Fibroblast of lung (primary cell): Measurements from ENCODE around the gene BLOC1S3. TPM values are rescaled to one million over a fixed set of nuclear protein-coding genes. Genes with fewer than 3 reads are reported as not detected.
"Not testable (repeated sequence)": the region's sequence is repeated elsewhere in the genome, so short reads cannot be mapped to it uniquely, and the experiment has no call there.

Experiments
- DNase-seq, 2 donors: peaks; one replicate each; pipeline versions ENCODE4 v3.0.0 to v3.0.0-alpha.2; 2010; ENCODE audit warnings: low read depth in 2 of 2
- H2AFZ ChIP-seq: 2 replicates; pipeline ENCODE4 v1.5.1; 2012; ENCODE audit warnings: low read length, control low read depth, inconsistent platforms
- H3K27ac ChIP-seq: 2 replicates; pipeline ENCODE4 v1.5.1; 2011; ENCODE audit warnings: low read length, control low read depth; ENCODE audit not compliant: insufficient read depth
- H3K27me3 ChIP-seq: 2 replicates; pipeline ENCODE4 v1.5.1; 2011; ENCODE audit warnings: mild to moderate bottlenecking, low read length; ENCODE audit not compliant: control insufficient read depth, insufficient read depth
- H3K36me3 ChIP-seq: 2 replicates; pipeline ENCODE4 v1.5.1; 2011; ENCODE audit warnings: low read length; ENCODE audit not compliant: control insufficient read depth, insufficient read depth
- H3K4me1 ChIP-seq: 2 replicates; pipeline ENCODE4 v1.5.1; 2011; ENCODE audit warnings: low read length; ENCODE audit not compliant: control insufficient read depth, insufficient read depth; ENCODE audit errors: extremely low read depth
- H3K4me2 ChIP-seq: 2 replicates; pipeline ENCODE4 v1.5.1; 2011; ENCODE audit warnings: low read length, control low read depth; ENCODE audit not compliant: insufficient read depth; ENCODE audit errors: extremely low read depth
- H3K4me3 ChIP-seq, 4 experiments: fragments of 200-600 bp in 1 of 4; sonication (generic) in 1 of 4; replicated peaks in 1 of 4; 2 replicates each; pipeline ENCODE4 v1.5.1; 2011 to 2016; ENCODE audit warnings: low read length in 4 of 4, low read depth in 3 of 4, mild to moderate bottlenecking in 3 of 4, control low read depth in 2 of 4, inconsistent platforms in 1 of 4, mixed read lengths in 1 of 4; ENCODE audit not compliant: insufficient read depth in 1 of 4; ENCODE audit errors: control extremely low read depth in 1 of 4
- H3K79me2 ChIP-seq: 2 replicates; pipeline ENCODE4 v1.5.1; 2012; ENCODE audit warnings: mild to moderate bottlenecking, low read length, inconsistent platforms; ENCODE audit not compliant: control insufficient read depth, insufficient read depth
- H3K9ac ChIP-seq: 2 replicates; pipeline ENCODE4 v1.5.1; 2011; ENCODE audit warnings: mild to moderate bottlenecking, low read length, control low read depth; ENCODE audit not compliant: insufficient read depth
- H3K9me3 ChIP-seq: 2 replicates; pipeline ENCODE4 v1.5.1; 2012; ENCODE audit warnings: low read depth, low read length; ENCODE audit not compliant: control insufficient read depth, insufficient read depth
- H4K20me1 ChIP-seq: 2 replicates; pipeline ENCODE4 v1.5.1; 2011; ENCODE audit warnings: low read length; ENCODE audit not compliant: control insufficient read depth, insufficient read depth; ENCODE audit errors: extremely low read depth
- CTCF ChIP-seq, 2 donors: IDR thresholded peaks in 1 of 2; conservative IDR thresholded peaks in 1 of 2; 1 replicate in 1 of 2; 2 replicates in 1 of 2; pipeline ENCODE4 v1.5.1; 2011 to 2012; ENCODE audit warnings: low read length in 2 of 2, control low read depth in 1 of 2, inconsistent platforms in 1 of 2, low read depth in 1 of 2, mild to moderate bottlenecking in 1 of 2
- EZH2 ChIP-seq: IDR thresholded peaks from 2 replicates; pipeline ENCODE4 v1.5.1; 2012; ENCODE audit warnings: low read length, control low read depth, mild to moderate bottlenecking; ENCODE audit errors: missing control alignments
- polyA plus RNA-seq, 2 donors: library from polyadenylated mRNA; depleted of rRNA in 1 of 2; stranded (reverse) in 1 of 2; unstranded in 1 of 2; fragments of >200 nt; gene quantifications; 2 replicates each; pipeline ENCODE4 v1.2.1, GENCODE V29; 2011 to 2012; ENCODE audit warnings: missing spikeins in 1 of 2
- total RNA-seq: library from RNA; depleted of rRNA; stranded (reverse); fragments of >200 nt; gene quantifications from 2 replicates; pipeline ENCODE4 v1.2.1, GENCODE V29; 2014

BLOC1S3 gene
- total and polyA plus RNA-seq, 2 donors (not counting 1 experiment from before 2014, with no cell fraction given), result 3.8 to 5.6 TPM

- H3K79me2 ChIP-seq, result no peaks in the 10 kb centered on the region
These were observed 45.3 kb downstream of the BLOC1S3 start for GRCh38 chr19:45223879-45224278.

GRCh38 chr19:45224645-45225044 is 46.1 kb downstream of the BLOC1S3 start:
- Histone ChIP-seq H3K27me3 (peaks cover 4% of the 10 kb centered on the region), H4K20me1 (no peaks in the 10 kb centered on the region), H3K36me3 (no peaks in the 10 kb centered on the region), H3K27ac (no peak overlapping the region), H3K79me2 (no peaks in the 10 kb centered on the region), H2AFZ (no peak overlapping the region), H3K9me3 (no peaks in the 10 kb centered on the region), H3K4me1 (no peaks in the 10 kb centered on the region), H3K4me2 (no peak overlapping the region), H3K4me3 (no peak overlapping the region), H3K9ac (no peak overlapping the region)
- TF ChIP-seq CTCF (conservative IDR thresholded peaks at IDR 0.05 in 1 of 2, IDR thresholded peaks at IDR 0.05 in 1 of 2; ENCODE audit: low read depth in 1 of 2, low read length in 2 of 2) (no peak), EZH2 (no peak)
- no peak for DNase-seq

More at GRCh38 chr19:45223879-45224278, 45.3 kb downstream of the BLOC1S3 start:
- no peaks in the 10 kb centered on the region for H3K4me1 ChIP-seq
- H3K27me3 ChIP-seq, result peaks cover 8% of the 10 kb centered on the region
- H3K4me3 ChIP-seq, result no peak overlapping the region
- no peaks in the 10 kb centered on the region for H3K36me3 ChIP-seq
- H3K4me2 ChIP-seq, result no peak overlapping the region
- no peaks in the 10 kb centered on the region for H3K9me3 ChIP-seq
- no peaks in the 10 kb centered on the region for H4K20me1 ChIP-seq
- no peak overlapping the region for H2AFZ ChIP-seq
- H3K9ac ChIP-seq, result no peak overlapping the region
- H3K27ac ChIP-seq, result no peak overlapping the region
- DNase-seq, result no peak
- TF ChIP-seq CTCF (conservative IDR thresholded peaks at IDR 0.05 in 1 of 2, IDR thresholded peaks at IDR 0.05 in 1 of 2; ENCODE audit: low read depth in 1 of 2, low read length in 2 of 2) (no peak), EZH2 (no peak)

- not testable (repeated sequence) for DNase-seq, H3K4me1 ChIP-seq, H3K36me3 ChIP-seq, H3K4me3 ChIP-seq, H4K20me1 ChIP-seq, H3K27ac ChIP-seq, H3K4me2 ChIP-seq, H3K9me3 ChIP-seq, H3K79me2 ChIP-seq, H3K27me3 ChIP-seq, H2AFZ ChIP-seq, H3K9ac ChIP-seq
These were observed 50.5 kb downstream of the BLOC1S3 start for GRCh38 chr19:45229056-45229455.

Other genes starting within 250 kb of the BLOC1S3 start
- not detected in 2 replicates for gene APOC4, start 236.5 kb upstream of the BLOC1S3 start, total RNA-seq
- not detected in 2 replicates for gene APOC4, start 236.5 kb upstream of the BLOC1S3 start, polyA plus RNA-seq
- not detected in 2 replicates for gene APOC2, start 232.7 kb upstream of the BLOC1S3 start, total RNA-seq
- gene APOC2, start 232.7 kb upstream of the BLOC1S3 start, polyA plus RNA-seq, result not detected in 2 replicates
- 34.7 and 46.7 TPM in 2 replicates for gene CLPTM1, start 223.4 kb upstream of the BLOC1S3 start, total RNA-seq
- 54.4 and 86.0 TPM in 2 replicates for gene CLPTM1, start 223.4 kb upstream of the BLOC1S3 start, polyA plus RNA-seq
- 9.2 and 11.7 TPM in 2 replicates for gene RELB, start 177.3 kb upstream of the BLOC1S3 start, total RNA-seq
- gene RELB, start 177.3 kb upstream of the BLOC1S3 start, polyA plus RNA-seq, result 2.0 and 2.3 TPM in 2 replicates
- 12.1 and 15.7 TPM in 2 replicates for gene CLASRP, start 139.7 kb upstream of the BLOC1S3 start, total RNA-seq
- gene CLASRP, start 139.7 kb upstream of the BLOC1S3 start, polyA plus RNA-seq, result 12.1 and 17.9 TPM in 2 replicates
- gene ZNF296, start 102.3 kb upstream of the BLOC1S3 start, total RNA-seq, result not detected in 2 replicates
- gene ZNF296, start 102.3 kb upstream of the BLOC1S3 start, polyA plus RNA-seq, result 0.03 and 0.08 TPM in 2 replicates
- gene GEMIN7, start 99.5 kb upstream of the BLOC1S3 start, total RNA-seq, result 12.3 and 15.7 TPM in 2 replicates
- 18.0 and 19.0 TPM in 2 replicates for gene GEMIN7, start 99.5 kb upstream of the BLOC1S3 start, polyA plus RNA-seq
- 34.4 and 36.0 TPM in 2 replicates for gene PPP1R37, start 85.6 kb upstream of the BLOC1S3 start, total RNA-seq
- 11.3 and 12.3 TPM in 2 replicates for gene PPP1R37, start 85.6 kb upstream of the BLOC1S3 start, polyA plus RNA-seq
- 0.17 and 0.26 TPM in 2 replicates for gene NKPD1, start 17.8 kb upstream of the BLOC1S3 start, total RNA-seq
- 0.01 TPM in 1 of 2 replicates, not detected in the other for gene NKPD1, start 17.8 kb upstream of the BLOC1S3 start, polyA plus RNA-seq
- 15.9 and 20.0 TPM in 2 replicates for gene TRAPPC6A, start 547 bp upstream of the BLOC1S3 start, total RNA-seq
- 4.5 and 9.3 TPM in 2 replicates for gene TRAPPC6A, start 547 bp upstream of the BLOC1S3 start, polyA plus RNA-seq
- gene EXOC3L2, start 66.6 kb downstream of the BLOC1S3 start, total RNA-seq, result under 0.01 TPM in 1 of 2 replicates, not detected in the other
- gene EXOC3L2, start 66.6 kb downstream of the BLOC1S3 start, polyA plus RNA-seq, result not detected in 2 replicates
- gene MARK4, start 72.5 kb downstream of the BLOC1S3 start, total RNA-seq, result 7.4 and 8.9 TPM in 2 replicates
- 14.1 and 19.5 TPM in 2 replicates for gene MARK4, start 72.5 kb downstream of the BLOC1S3 start, polyA plus RNA-seq
- gene CKM, start 144.1 kb downstream of the BLOC1S3 start, total RNA-seq, result not detected in 2 replicates
- gene CKM, start 144.1 kb downstream of the BLOC1S3 start, polyA plus RNA-seq, result 0.03 TPM in 1 of 2 replicates, not detected in the other
- 0.17 TPM in 1 of 2 replicates, not detected in the other for gene KLC3, start 162.0 kb downstream of the BLOC1S3 start, total RNA-seq
- 0.09 TPM in 1 of 2 replicates, not detected in the other for gene KLC3, start 162.0 kb downstream of the BLOC1S3 start, polyA plus RNA-seq
- 16.7 and 21.6 TPM in 2 replicates for gene ERCC2, start 191.8 kb downstream of the BLOC1S3 start, total RNA-seq
- 51.6 and 57.1 TPM in 2 replicates for gene ERCC2, start 191.8 kb downstream of the BLOC1S3 start, polyA plus RNA-seq
- gene PPP1R13L, start 226.3 kb downstream of the BLOC1S3 start, total RNA-seq, result 1.5 and 3.0 TPM in 2 replicates
- gene PPP1R13L, start 226.3 kb downstream of the BLOC1S3 start, polyA plus RNA-seq, result 1.2 and 5.8 TPM in 2 replicates
- 3.6 and 5.4 TPM in 2 replicates for gene POLR1G, start 227.9 kb downstream of the BLOC1S3 start, total RNA-seq
- gene POLR1G, start 227.9 kb downstream of the BLOC1S3 start, polyA plus RNA-seq, result 4.7 and 5.3 TPM in 2 replicates
- 81.1 and 81.4 TPM in 2 replicates for gene ERCC1, start 245.1 kb downstream of the BLOC1S3 start, total RNA-seq
- 49.3 and 69.6 TPM in 2 replicates for gene ERCC1, start 245.1 kb downstream of the BLOC1S3 start, polyA plus RNA-seq